DMS153 treated with DMSO at 0.1 percent for 48 hours (cell line): ENCODE data around the gene NOTO.
"Not testable (repeated sequence)": the region's sequence is repeated elsewhere in the genome, so short reads cannot be mapped to it uniquely, and the experiment has no call there.

Source experiments
- DNase-seq: peaks from one replicate; lab custom pipeline; 2025; ENCODE audit not compliant: unreplicated experiment; lab: John Stamatoyannopoulos, UW

Gene NOTO

DNA sequence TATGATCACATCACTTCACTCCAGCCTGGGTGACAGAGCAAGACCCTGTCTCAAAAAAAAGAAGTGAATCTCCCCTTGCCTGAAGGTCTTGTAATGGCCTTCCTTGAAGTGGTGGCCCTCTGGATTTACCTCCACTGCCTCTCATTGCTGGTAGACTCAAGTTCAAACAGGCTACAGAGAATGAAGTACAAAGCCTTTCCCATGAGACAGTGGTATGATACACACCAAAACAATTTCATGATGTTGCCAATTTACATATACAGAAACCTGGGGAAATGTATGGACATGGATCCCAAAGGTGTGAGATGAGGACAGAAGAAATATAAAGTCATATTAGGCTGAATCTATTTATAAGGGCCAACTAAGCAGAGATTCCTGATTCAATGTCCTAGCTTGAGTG lies 4.8 kb upstream of the NOTO start:
- no peak for DNase-seq

DNA sequence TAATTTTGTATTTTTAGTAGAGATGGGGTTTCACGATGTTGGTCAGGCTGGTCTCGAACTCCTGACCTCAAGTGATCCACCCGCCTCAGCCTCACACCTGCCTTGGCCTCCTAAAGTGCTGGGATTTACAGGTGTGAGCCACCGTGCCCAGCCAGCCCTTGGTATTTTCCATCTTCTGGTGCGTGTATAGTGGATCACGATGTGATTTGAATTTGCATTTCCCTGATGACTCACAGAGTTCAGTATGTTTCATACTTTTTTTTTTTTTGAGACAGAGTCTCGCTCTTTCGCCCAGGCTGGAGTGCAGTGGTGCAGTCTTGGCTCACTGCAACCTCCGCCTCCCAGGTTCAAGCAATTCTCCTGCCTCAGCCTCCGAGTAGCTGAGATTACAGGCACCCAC lies 2.1 kb upstream of the NOTO start:
- DNase-seq: not testable (repeated sequence)

DNA sequence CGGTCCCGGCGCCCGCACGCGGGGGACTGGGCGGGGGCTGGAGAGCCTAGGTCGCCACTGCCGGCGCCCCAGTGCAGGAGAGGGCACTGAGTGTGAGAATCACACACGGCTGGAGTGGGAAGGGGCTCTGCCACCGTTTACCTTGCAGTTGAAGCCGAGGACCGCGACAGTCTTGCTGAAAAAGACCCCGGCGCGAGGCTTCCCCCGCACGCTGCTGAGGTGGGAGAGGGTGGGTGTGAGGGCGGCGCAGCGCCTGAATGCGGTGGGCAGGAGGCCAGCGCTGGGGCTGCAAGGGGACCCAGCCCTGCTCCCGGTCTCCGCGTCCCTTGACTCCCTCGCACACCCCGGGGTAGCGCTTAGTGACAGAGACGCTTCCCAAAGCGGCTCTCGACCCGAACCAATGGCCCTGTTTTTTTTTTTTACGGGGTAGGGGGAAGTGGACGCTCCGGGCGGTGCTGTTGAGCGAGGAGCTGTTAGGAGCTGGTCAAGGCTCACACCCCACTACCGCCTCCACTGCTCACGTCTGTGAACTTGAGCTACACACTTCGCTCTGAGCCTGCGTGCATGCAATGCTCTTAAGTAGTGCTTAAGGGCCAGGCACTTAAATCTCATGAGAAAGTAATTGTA lies 794 bp downstream of the NOTO start:
- no peak for DNase-seq

DNA sequence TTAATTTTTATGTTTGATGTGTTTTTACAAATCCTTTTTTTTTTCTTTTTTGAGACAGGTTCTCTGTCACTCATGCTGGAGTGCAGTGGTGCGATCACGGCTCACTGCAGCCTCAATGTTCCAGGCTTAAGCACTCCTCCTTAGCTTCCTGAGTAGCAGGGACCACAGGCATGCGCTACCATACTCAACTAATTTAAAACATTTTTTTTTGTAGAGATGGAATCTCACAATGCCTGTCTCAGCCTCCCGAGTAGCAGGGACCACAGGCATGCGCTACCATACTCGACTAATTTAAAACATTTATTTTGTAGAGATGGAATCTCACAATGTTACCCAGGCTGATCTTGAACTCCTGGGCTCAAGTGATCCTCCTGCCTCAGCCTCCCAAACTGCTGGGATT lies 3.2 kb downstream of the NOTO start:
- DNase-seq: no peak

DNA sequence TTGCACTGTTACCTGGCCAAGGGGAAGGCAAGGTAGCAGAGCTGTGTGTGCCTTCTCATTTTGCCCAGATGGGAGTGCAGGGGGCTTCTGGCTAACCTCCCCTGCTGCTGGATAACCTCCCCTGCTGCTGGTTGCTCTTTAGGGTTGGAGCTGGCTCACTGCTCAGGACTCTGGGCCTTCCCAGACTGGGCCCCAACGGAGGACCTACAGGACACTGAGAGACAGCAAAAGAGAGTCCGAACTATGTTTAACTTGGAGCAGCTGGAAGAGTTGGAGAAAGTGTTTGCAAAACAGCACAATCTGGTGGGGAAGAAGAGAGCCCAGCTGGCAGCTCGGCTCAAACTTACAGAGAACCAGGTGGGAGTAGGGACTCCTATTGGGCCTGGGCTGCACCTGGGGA lies 5.9 kb downstream of the NOTO start:
- DNase-seq: no peak

DNA sequence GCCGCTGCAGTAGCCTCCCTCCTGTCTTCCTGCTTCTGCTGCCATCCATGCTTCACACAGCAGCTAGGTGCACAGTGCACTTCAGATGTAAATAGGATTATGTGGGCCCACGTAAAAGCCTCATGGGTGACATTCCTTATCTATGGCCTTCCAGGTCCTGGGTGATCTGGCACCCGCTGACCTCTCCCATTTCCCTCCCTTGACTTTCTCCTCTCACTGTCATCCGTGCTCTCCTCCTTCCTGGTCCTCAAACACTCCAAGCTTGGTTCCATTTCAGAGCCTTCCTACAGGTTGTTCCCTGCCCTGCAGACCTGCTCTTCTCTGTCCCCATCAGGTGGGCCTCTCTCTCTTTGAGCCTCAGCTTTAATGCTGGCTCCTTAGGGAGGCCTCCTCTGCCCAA lies 7.6 kb downstream of the NOTO start:
- no peak for DNase-seq

DNA sequence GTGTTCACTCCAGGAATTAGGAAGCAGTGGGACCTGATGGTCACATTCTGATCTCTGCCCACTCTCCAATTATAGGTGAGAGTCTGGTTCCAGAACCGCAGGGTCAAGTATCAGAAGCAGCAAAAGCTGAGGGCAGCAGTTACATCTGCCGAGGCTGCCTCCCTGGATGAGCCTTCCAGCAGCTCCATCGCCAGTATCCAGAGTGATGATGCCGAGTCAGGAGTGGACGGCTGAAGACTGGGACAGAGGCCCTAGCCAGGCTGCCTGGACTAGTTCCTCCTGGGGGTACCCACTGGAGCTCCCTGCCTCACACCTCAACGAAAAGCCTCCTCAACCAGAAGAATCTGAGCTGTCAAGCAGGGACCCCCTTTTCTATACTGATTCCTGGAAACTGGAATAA lies 8.3 kb downstream of the NOTO start:
- DNase-seq: no peak

DNA sequence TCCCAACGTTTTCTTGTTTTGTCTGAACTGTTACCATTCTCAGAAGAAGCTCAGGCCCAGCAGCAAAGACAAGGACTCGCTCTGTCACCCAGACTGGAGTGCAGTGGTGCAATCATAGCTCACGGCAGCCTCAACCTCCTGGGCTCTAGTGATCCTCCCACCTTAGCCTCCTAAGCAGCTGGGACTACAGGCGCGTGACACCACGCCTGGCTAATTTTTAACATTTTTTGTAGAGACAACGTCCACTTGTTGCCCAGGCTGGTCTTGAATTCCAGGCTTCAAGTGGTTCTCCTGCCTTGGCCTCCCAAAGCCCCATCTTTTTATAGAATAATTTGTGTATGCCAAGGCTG lies 9.7 kb downstream of the NOTO start:
- no peak for DNase-seq

DNA sequence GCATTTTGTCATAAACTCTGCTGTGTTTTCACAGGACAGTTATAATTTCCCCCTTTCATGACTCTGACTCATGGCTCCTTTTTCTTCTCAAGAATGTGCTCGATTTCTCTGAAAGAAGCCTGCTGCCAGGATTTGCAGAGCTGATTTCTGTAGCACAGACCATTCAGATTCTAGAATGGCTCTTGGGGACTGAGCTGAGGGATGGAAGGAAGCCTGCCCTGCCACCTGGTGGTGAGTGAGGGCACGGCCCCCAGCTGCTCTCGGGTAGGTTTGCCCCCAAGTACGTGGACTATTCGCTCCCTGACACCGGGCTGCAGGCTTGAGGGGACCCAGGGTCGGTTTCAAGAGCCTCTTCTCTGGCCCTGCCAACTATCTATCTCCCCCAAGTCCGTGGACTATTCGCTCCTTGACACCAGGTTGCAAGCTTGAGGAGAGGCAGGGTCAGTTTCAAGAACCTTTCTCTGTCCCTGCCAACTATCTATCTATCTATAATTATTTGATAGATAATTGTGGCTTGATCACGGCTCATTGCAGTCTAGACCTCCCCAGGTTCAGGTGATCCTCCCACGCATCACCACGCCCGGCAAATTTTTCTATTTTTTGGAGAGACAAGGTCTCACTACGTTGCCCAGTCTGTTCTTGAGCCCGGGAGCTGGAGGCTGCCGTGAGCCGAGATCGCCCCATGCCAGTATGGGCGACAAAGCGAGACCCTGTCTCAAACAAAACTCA lies 10.2 kb downstream of the NOTO start:
- DNase-seq: peak; percentile 73

DNA sequence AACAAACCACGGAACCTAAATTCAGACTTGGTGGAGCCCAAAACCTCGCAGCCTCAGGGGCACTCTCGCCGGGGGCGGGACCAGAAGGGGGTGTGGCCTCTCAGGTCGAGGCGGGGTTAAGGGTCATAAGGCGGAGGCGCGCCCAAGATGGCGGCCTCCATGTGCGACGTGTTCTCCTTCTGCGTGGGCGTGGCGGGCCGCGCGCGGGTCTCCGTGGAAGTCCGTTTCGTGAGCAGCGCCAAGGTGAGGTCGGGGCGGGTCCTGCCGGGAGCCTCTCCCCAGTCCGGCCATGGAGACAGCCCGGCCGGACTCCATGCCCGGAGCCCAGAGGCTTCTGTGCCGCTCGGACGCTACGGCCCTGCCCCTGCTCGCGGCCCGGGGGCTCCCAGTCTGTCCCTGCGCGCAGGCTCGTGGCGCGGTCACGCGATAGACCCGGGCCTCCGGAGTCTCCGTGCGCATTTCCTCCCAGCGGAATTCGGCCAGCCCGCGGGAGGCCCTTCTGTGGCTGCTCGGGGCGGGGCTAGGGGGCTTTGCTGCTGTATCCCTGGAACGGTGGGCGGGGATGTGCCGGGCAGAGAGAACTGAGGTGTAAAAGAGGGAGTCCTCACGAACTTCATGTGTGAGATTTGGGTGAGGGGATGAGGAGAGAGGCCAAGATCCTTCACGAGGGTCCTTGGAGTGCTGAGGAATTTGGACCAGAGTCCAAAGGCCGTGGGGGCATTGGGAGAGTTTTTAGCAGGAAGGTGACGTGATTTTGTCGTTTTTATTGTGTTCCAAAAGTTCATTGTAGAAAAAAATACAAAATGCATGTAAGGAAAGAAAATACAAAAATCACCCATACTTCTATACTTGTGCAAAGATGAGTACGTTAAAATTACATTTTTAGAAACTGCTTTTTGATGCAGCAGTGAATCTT lies 12.0 kb downstream of the NOTO start, which contains the start of gene SMYD5:
SMYD5 (plus strand) TSS at position 126 of the 916 bp plus-strand sequence; CDS start at position 148, 22 bp downstream.
- peak; percentile 50 for DNase-seq

DNA sequence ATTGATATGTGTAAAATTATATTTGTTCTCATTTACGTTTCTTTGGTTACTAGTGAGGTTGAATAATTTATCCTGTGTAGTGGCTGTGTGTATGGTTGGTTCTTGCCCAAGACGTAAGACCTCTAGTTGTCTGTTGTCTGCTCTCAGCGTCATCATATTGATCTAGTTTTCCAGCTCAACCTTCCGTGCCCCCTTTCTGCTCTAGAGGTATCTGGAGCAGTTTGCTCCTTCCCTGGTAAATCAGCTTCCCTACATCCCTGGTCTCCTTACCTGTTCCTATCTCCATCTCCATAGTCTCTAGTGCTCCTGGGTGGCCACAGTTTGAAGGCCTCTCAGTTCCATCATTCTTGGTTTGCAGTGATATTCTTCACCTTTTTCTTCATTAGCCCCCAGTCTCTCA lies 12.9 kb downstream of the NOTO start:
- DNase-seq: no peak

DNA sequence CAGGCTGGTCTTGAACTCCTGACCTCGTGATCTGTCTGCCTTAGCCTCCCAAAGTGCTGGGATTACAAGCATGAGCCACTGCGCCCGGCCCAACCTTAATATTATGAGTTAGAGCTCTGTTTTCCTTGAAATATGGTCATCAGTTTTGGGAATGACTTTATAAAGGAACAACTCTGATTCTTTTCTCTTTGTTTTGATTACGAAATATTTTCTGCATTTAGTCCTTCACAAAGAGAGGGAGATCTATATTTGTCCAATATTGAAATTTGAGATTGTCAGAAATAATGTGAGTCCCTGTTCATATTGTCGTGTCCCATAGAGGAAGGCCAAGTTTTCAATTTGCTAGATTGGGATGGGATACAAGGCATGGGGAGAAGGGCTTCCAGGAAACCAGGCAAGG lies 14.8 kb downstream of the NOTO start:
- no peak for DNase-seq

DNA sequence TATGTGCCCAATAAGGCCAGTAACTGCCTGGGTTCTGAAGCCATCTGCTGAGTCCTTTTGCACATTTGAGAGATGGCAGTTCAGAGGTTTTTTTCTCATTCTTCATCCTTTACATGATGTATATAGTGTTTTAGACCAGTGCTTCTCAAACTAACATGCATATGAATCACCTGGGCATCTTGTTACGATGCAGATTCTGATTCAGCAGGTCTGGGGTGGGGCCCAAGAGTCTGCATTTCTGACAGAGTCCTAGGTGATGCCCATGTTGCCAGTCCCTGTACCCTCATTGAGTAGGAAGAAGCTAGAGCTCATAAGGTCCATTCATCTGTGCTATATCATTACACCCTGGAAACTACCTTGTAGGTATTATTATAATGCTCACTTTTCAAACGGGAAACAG lies 15.5 kb downstream of the NOTO start:
- DNase-seq: no peak

DNA sequence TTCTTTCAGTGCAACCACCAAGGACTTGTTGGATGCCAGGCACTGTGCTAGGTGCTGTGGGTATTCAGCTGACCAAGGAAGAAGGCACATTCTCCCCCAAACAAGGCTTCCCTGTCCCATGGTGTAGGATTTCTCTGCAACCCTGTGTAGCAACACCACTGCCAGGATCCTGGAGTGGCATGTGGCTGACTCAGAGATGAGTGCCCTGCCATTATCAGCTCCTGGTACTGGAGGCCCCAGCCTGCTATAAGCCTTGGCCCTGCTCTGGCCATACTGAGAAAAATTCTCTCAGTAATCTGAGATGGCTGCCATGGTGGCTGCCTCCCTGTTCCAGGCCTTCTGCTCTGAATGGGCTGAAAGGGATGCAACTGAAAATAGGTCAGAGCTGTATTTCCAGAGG lies 15.9 kb downstream of the NOTO start:
- DNase-seq: no peak

DNA sequence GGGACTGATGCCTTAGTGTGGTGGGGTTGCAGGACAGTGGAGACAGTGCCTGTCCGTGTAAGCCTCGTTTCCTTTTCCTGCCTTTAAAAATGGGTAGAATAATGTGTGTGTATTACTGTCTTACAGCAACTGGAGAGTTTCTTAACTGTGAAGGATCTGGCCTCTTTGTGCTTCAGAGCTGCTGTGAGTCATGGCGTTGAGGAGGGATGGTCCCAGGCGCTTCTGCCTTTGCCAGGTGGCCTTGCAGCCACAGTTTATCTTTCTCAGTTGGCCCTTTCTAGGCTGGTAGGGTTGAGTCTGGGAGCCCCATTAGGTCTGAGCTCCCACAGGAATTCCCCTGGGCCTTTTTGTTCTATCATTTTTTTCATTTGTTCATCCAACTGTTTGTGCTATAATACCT lies 21.4 kb downstream of the NOTO start:
- DNase-seq: no peak

DNA sequence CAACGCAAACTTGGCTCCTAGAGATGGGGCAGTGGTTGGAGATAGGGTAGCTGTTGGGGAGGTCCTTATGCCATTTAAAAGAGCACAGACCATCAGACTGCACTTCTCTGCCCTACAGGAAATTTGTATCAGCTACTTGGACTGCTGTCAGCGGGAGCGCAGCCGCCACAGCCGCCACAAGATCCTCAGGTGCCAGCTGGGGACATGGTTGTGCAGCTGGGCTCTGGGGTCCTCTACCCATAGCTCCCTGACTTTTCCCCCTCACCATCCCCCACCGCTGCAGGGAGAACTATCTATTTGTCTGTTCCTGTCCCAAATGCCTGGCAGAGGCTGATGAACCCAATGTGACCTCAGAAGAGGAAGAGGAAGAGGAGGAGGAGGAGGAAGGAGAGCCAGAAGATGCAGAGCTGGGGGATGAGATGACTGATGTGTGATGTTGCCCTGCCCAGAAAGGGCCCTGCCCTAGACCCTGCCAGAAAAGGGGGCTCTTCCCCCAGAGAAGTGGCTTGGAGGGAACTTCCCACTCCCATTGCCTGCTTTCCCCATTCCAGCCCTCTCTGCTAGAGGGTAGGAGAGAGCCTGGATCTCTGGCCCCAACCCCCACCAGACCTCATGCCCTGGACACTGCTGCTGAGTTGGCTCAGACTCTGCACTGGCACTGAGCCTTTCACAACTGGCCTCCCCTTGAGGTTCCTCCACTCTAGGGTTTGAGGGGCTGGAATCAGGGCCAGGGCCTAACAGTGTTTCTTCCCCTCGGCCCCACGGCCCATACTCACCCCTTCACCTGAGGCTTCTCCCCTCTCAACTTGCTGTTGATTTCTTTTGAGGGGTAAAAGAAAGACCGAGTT lies 23.4 kb downstream of the NOTO start:
- DNase-seq: no peak

DNA sequence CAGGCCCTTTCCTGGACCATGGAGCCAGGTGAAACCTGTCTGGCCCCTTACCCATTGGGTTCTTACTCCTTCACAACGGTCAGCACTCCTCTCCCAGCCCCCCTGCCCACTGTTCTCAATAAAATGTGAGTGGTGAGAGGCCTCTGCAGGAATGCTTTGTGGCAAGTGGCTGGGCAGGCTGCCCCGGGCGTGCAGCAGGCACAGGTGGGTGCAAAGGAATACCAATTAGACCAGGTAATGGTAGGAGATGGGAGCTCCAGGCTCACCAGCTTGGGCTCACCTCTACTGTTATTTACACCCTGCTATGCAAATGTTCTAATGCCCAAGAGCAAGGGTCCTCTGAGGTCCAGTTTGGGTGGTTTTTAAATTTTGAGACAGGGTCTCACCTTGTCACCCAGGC lies 24.7 kb downstream of the NOTO start:
- no peak for DNase-seq

DNA sequence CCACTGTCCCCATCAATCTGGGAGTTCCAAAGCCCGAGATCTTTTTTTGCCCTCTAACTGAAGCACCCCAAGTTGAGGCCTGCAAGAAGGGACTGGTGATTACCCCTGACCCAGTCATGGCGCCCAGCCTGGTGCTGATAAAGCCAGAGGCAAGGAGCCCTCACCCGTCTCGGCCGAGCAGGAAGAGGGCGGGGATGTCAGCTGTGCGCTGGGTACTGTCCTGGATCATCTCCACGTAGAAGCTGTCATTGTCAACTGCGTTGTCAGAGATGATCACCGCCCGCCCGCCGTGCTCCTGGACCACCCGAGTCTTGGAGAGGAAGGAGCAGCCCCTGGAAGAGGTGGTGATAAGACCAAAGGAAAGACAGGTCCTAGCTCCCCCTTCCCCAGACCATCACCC lies 26.3 kb downstream of the NOTO start:
- no peak for DNase-seq

DNA sequence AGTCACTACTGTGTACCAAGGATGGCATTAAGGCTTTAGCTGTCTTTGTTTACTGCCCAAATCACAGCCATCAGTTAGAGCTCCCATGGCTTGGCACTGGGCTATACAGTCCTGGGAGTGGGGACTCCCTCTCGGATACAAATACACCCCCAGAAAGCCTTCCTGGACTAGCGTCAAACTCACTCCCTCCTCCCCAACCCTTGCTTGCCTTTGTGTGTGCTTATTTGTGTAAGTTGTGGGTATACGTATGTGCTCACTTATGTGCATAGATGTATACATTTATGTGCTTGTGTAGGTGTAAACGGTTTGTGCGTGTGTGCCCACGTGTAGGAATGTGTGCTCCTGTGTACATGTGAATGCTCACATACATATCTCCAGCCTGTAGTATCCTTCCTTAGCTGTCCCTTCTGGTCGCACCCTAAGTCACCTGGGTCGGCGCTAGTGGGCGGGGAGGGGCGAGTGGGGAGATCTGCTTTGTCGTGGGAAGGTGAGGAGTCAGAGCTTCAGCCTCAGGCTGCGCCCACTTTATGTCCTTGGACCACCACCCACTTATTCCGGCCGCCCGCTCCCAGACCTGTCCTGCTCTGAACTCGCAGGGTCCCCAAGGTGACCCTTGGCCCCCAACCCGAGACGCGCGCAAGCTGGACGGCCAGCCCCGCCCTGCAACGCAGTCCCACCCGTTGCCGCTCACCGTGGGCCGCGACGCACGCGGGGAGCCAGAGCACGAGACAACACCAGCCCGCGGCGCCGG lies 30.2 kb downstream of the NOTO start:
- DNase-seq: no peak

DNA sequence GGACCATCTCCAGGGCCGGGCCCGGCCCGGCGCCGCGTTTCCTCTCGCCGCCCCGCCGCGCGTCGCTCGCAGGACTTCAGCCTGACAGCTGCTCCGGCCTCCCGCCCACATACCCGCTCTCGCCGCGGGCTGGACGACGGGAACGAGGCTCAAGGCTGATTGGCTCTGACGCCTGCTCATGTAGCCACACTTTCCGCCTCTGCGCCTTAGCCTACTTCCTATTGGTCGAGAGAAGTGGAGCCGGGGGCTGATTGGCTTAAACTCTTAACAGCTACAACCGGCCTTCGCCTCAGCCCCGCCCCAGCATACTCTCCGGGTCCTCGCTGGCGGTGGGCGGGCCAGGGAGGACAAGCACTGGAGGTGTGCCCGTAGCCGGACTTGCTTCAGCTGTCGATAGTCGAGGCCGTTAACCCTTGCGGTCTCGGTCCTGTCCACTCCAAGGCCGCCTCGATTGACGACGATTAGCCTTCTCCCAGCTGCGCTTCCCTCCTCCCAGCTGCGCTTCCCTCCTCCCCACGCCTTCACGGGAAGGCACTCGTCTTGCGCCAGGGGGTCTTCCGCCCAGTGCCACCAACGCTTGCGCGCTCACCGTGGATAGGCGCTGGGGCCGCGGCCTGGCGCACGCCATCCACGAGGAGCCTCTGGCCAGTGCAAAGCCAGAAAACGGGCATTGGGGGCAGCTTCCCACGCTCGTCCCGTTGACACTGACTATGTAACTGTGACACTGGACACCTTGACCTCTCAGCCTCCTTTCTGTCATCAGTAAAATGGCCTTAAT lies 31.0 kb downstream of the NOTO start, which contains the start of gene PRADC1:
PRADC1 (minus strand) TSS at position 86 of the 778 bp plus-strand sequence; CDS start at position 7, 79 bp downstream.
- DNase-seq: peak; percentile 94
